Lung (tissue), 12 donors: ENCODE data around the gene INVS. TPM values are rescaled to one million over a fixed set of nuclear protein-coding genes. Genes with fewer than 3 reads are reported as not detected.

ENCODE experiments used
- ATAC-seq: fragments of 200-7000 bp; cut with Tn5 transposase; one replicate; pipeline ENCODE4 v1.9.1; 2020; ENCODE audit warnings: moderate number of reproducible peaks; ENCODE audit not compliant: insufficient read depth, low FRiP score
- DNase-seq, 3 donors: peaks; one replicate each; pipeline ENCODE4 v3.0.0-alpha.2; 2013 to 2017
- H3K27ac ChIP-seq, 2 donors: one replicate each; pipeline ENCODE4 v1.5.1; 2013; ENCODE audit warnings: mild to moderate bottlenecking in 2 of 2, moderate library complexity in 2 of 2, control low read depth in 1 of 2, inconsistent platforms in 1 of 2, low read depth in 1 of 2, low read length in 1 of 2
- H3K27me3 ChIP-seq, 3 donors: one replicate each; pipeline ENCODE4 v1.5.1; 2013; ENCODE audit warnings: low read length in 2 of 3; ENCODE audit not compliant: control insufficient read depth in 3 of 3, insufficient read depth in 3 of 3
- H3K36me3 ChIP-seq, 4 donors: one replicate each; pipeline ENCODE4 v1.5.1; 2013; ENCODE audit warnings: low read length in 4 of 4, mild to moderate bottlenecking in 1 of 4, moderate library complexity in 1 of 4; ENCODE audit not compliant: control insufficient read depth in 4 of 4, insufficient read depth in 4 of 4
- H3K4me1 ChIP-seq, 5 donors: one replicate each; pipeline ENCODE4 v1.5.1; 2013; ENCODE audit warnings: low read length in 5 of 5, mild to moderate bottlenecking in 2 of 5, moderate library complexity in 1 of 5; ENCODE audit not compliant: control insufficient read depth in 5 of 5, insufficient read depth in 5 of 5
- H3K4me3 ChIP-seq: one replicate; pipeline ENCODE4 v1.5.1; 2013; ENCODE audit warnings: mild to moderate bottlenecking, control low read depth, moderate library complexity
- H3K9ac ChIP-seq, 2 donors: one replicate each; pipeline ENCODE4 v1.5.1; 2013; ENCODE audit warnings: low read length in 2 of 2, control low read depth in 1 of 2; ENCODE audit not compliant: insufficient read depth in 1 of 2
- H3K9me3 ChIP-seq, 4 donors: one replicate each; pipeline ENCODE4 v1.5.1; 2013; ENCODE audit warnings: low read length in 3 of 4, mild to moderate bottlenecking in 1 of 4, moderate library complexity in 1 of 4; ENCODE audit not compliant: control insufficient read depth in 4 of 4, insufficient read depth in 3 of 4
- WGBS, 2 donors: extraction: QIAGEN DNeasy Blood & Tissue Kit; methylation state at CpG; one replicate each; pipeline ENCODE4 v1.1.7; 2013; 5-methylcytosine and 5-hydroxymethylcytosine counted together
- polyA plus RNA-seq, 2 donors: library from polyadenylated mRNA; stranded (reverse); fragments of 200-250 nt; gene quantifications; one replicate each; pipeline ENCODE4 v1.2.1, GENCODE V29; 2013
- total RNA-seq, 2 donors: library from RNA; depleted of rRNA in 1 of 2; stranded (reverse); fragments of >200 nt in 1 of 2; gene quantifications; one replicate each; pipeline ENCODE4 v1.2.1, GENCODE V29; 2014 to 2021
- TF ChIP-seq, protein P1 (sequence below): IDR thresholded peaks from 2 replicates; pipeline ENCODE4 v1.5.1; 2012; ENCODE audit warnings: mild to moderate bottlenecking; ENCODE audit errors: control extremely low read depth, extremely low read depth
- donor health status: control.
- donor health status: control.
- donor health status: Bipolar disorder and iron deficiency.
- donor health status: healthy.
- donor health status: DM: yes; HTN: yes; CAD: no.

Gene INVS
- total and polyA plus RNA-seq, 4 donors, result 3.4 to 52.1 (median 12.5) TPM

- WGBS, 2 donors, result 78 to 84% methylated on average over 5 of the region's 5 CpGs
These were observed 114.9 kb downstream of the INVS start for GRCh38 chr9:100213730-100214477.

GRCh38 chr9:100216178-100216787, 117.2 kb downstream of the INVS start:
- peaks cover 0 to 1% (median 0%) of the 10 kb centered on the region in 4 donors for H3K36me3 ChIP-seq
- ATAC-seq, result peak; percentile 62
- DNase-seq, result peak; percentile 18 to 31 (median 28)
- no peaks in the 10 kb centered on the region for H3K4me1 ChIP-seq
- TF ChIP-seq, protein P1, sequence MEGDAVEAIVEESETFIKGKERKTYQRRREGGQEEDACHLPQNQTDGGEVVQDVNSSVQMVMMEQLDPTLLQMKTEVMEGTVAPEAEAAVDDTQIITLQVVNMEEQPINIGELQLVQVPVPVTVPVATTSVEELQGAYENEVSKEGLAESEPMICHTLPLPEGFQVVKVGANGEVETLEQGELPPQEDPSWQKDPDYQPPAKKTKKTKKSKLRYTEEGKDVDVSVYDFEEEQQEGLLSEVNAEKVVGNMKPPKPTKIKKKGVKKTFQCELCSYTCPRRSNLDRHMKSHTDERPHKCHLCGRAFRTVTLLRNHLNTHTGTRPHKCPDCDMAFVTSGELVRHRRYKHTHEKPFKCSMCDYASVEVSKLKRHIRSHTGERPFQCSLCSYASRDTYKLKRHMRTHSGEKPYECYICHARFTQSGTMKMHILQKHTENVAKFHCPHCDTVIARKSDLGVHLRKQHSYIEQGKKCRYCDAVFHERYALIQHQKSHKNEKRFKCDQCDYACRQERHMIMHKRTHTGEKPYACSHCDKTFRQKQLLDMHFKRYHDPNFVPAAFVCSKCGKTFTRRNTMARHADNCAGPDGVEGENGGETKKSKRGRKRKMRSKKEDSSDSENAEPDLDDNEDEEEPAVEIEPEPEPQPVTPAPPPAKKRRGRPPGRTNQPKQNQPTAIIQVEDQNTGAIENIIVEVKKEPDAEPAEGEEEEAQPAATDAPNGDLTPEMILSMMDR, result peak; percentile 49
- 73 to 77% methylated on average over 4 of the region's 4 CpGs for WGBS, 2 donors
- no peaks in the 10 kb centered on the region for H3K27me3 ChIP-seq
- H3K27ac ChIP-seq, result no peak overlapping the region
- H3K9me3 ChIP-seq, result no peaks in the 10 kb centered on the region
- no peak overlapping the region for H3K4me3 ChIP-seq
- no peak overlapping the region for H3K9ac ChIP-seq

More at GRCh38 chr9:100213730-100214477, 114.9 kb downstream of the INVS start:
- Histone ChIP-seq H3K4me3 (no peak overlapping the region), H3K4me1 (no peaks in the 10 kb centered on the region), H3K9me3 (no peaks in the 10 kb centered on the region), H3K36me3 (peaks cover 0 to 1% (median 0%) of the 10 kb centered on the region in 4 donors), H3K9ac (no peak overlapping the region), H3K27ac (no peak overlapping the region), H3K27me3 (no peaks in the 10 kb centered on the region)
- TF ChIP-seq, protein P1, result no peak
- DNase-seq (no peak), ATAC-seq (no peak)

DNA sequence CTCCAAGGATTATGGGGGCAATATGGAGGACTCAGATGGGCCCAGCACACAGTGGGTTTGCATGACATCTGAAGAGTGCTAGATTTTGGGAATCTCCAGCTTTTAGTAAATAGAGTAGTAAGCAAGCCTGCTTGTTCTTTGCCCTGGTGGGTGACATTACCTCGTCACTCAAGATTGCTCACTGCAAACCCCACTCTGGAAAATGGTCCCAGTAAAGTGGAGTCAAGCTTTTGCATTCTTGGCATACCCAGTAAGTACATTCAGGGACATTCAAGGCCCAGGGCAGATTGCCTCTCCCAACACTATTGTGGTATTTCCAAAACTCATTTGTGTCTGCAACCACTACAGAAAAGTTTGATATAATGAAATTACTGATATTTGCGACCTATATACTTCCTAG, 118.5 kb downstream of the INVS start:
- peaks cover 0 to 1% (median 0%) of the 10 kb centered on the region in 4 donors for H3K36me3 ChIP-seq
- H3K4me3 ChIP-seq, result no peak overlapping the region
- H3K4me1 ChIP-seq, result peaks cover 0 to 2% (median 0%) of the 10 kb centered on the region in 5 donors
- ATAC-seq, result no peak
- no peak overlapping the region for H3K9ac ChIP-seq
- WGBS, 2 donors, result 95 to 97% methylated on average over 2 of the region's 2 CpGs
- TF ChIP-seq, protein P1, result no peak
- no peaks in the 10 kb centered on the region for H3K9me3 ChIP-seq
- DNase-seq, result no peak
- H3K27ac ChIP-seq, result no peak overlapping the region
- no peaks in the 10 kb centered on the region for H3K27me3 ChIP-seq
